ENCODE measurements around the gene NME3. TPM values are rescaled to one million over a fixed set of nuclear protein-coding genes. Genes with fewer than 3 reads are reported as not detected.

NME3 gene
- total and polyA plus RNA-seq, 8 donors, result 18.7 to 420 (median 118) TPM

DNA sequence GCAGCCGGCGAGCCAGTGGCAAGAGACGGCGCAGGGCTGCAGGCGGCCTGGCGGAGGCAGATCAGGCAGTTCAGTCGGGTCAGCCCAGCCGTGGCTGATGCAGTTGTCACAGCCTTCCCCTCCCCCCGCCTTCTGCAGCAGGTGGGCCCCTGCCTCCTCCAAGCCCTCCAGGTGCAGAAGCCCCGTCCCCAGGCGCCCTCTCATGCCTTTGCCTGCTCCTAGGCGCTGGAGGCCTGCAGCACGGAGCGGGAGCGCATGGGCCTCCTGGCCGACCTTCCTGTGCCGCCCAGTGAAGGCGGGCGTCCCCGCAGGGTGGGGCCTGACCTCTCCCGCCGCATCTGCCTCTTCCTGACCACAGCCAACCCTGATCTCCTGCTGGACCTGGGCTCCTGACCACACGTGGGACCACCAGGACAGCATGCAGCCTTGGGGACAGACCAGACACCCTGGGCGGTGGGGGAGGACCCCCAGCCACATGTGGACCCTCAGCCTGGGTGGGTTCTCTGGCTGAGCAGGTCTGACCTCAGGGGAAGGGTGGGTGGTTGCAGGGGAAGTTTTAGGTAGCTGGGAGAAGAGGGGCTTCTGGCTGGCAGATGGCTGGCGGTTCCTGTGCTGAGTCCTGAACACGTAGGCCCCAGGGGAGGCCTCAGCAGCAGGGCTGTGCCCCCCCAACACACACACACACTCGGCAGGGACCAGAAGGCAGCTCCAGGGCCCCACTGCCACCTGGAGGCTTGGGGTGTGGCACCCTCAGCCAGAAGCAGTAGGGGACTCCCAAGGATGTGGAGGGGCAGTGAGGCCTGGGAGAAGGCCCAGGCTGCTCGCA is 4.7 kb upstream of the NME3 start:
- Histone ChIP-seq H3K9me3 (no peaks in the 10 kb centered on the region), H3K4me1 (peaks cover 30 to 68% (median 59%) of the 10 kb centered on the region in 4 donors), H3K4me3 (no peak overlapping the region), H3K27me3 (no peaks in the 10 kb centered on the region), H3K27ac (no peak overlapping the region), H3K36me3 (peaks cover 36 to 64% (median 62%) of the 10 kb centered on the region in 4 donors)
- intact Hi-C loops (cut with DNase I; ENCODE audit: low total_unique reads), result no loop called here
- TF ChIP-seq POLR2A (IDR thresholded peaks at IDR 0.05) (no peak), POLR2AphosphoS5 (IDR thresholded peaks at IDR 0.05) (no peak), EP300 (IDR thresholded peaks at IDR 0.05) (no peak)
- TF ChIP-seq, protein P1, sequence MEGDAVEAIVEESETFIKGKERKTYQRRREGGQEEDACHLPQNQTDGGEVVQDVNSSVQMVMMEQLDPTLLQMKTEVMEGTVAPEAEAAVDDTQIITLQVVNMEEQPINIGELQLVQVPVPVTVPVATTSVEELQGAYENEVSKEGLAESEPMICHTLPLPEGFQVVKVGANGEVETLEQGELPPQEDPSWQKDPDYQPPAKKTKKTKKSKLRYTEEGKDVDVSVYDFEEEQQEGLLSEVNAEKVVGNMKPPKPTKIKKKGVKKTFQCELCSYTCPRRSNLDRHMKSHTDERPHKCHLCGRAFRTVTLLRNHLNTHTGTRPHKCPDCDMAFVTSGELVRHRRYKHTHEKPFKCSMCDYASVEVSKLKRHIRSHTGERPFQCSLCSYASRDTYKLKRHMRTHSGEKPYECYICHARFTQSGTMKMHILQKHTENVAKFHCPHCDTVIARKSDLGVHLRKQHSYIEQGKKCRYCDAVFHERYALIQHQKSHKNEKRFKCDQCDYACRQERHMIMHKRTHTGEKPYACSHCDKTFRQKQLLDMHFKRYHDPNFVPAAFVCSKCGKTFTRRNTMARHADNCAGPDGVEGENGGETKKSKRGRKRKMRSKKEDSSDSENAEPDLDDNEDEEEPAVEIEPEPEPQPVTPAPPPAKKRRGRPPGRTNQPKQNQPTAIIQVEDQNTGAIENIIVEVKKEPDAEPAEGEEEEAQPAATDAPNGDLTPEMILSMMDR (IDR thresholded peaks at IDR 0.05), result no peak
- no peak for DNase-seq
- 82 to 88% (median 85%) methylated on average over 4 to 28 of the region's 28 CpGs for WGBS, 5 donors

DNA sequence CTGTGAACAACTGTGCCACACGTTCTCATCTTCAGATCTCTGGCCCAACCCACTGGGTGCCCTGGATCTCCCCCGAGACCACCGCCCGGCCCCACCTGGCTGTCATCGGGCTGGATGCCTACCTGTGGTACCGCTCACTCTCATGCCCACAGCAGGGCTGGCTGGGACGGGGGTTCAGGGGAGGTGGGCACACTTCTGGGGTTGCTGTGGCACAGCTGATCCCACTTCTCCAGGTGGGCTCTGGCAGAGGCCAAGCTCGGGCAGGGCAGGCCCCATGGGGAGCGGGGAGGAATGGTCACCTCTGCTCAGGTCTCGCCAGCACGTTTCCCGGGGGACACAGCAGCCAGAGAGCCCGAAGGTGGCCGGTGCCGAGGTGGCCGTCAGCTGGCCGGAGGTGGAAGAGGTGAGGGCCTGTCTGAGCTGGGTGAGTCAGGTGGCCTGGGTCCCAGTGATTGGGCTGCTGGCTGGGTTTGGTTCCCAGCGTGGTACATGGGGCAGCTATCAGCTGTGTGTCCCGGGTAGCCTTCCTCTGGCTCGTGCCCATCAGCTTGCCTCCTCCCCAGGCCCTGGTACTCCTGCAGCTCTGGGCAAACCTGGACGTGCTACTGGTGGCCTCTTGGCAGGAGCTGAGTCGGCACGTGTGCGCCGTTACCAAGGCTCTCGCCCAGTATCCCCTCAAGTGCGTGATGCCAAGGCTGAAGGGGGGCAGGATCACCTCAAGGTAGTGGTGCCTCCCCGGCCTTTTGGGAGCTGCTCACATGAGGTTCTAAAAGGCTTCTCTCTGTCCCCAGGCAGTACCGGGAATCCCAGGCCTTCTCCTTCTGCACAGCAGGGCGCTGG is 3.9 kb upstream of the NME3 start:
- Histone ChIP-seq H3K36me3 (peaks cover 29 to 55% (median 54%) of the 10 kb centered on the region in 4 donors), H3K9me3 (no peaks in the 10 kb centered on the region), H3K27ac (no peak overlapping the region), H3K4me3 (no peak overlapping the region), H3K4me1 (peaks cover 34 to 69% (median 59%) of the 10 kb centered on the region in 4 donors), H3K27me3 (no peaks in the 10 kb centered on the region)
- 87 to 91% (median 91%) methylated on average over 14 to 30 of the region's 30 CpGs for WGBS, 5 donors
- no peak for TF ChIP-seq POLR2AphosphoS5 (IDR thresholded peaks at IDR 0.05)
- TF ChIP-seq POLR2A (IDR thresholded peaks at IDR 0.05), result no peak
- TF ChIP-seq EP300 (IDR thresholded peaks at IDR 0.05), result no peak
- TF ChIP-seq, protein P1 (IDR thresholded peaks at IDR 0.05), result no peak
- intact Hi-C loops (cut with DNase I; ENCODE audit: low total_unique reads), result no loop called here
- DNase-seq, result no peak

DNA sequence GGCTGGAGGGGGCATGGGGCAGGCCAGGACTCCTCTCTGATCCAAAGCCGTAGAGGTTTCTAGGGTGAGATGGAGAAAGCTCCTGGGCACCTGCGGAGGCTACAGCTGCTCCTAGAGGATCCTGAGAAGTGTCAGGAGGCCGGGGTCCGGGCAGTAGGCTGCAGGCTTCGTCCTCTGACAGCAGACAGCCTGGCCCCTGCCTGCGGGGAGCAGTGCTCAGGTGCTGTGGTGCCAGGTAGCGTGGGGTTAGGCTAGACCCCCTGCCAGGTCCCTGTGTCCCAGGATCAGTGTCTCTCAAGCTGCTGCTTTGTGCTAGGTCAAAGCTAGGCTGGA is 3.1 kb upstream of the NME3 start:
- TF ChIP-seq, protein P1 (IDR thresholded peaks at IDR 0.05), result no peak
- TF ChIP-seq POLR2A (IDR thresholded peaks at IDR 0.05) (no peak), POLR2AphosphoS5 (IDR thresholded peaks at IDR 0.05) (no peak), EP300 (IDR thresholded peaks at IDR 0.05) (no peak)
- intact Hi-C loops (cut with DNase I; ENCODE audit: low total_unique reads), result no loop called here
- no peaks in the 10 kb centered on the region for H3K9me3 ChIP-seq
- WGBS, 5 donors, result 63 to 92% (median 77%) methylated on average over 2 to 7 of the region's 7 CpGs
- peaks cover 23 to 53% (median 50%) of the 10 kb centered on the region in 4 donors for H3K36me3 ChIP-seq
- no peak for DNase-seq
- no peaks in the 10 kb centered on the region for H3K27me3 ChIP-seq
- H3K4me1 ChIP-seq, result peaks cover 35 to 68% (median 59%) of the 10 kb centered on the region in 4 donors
- peak overlapping the region in 3 of 4 donors; percentile 75 to 98 (median 96) for H3K4me3 ChIP-seq
- H3K27ac ChIP-seq, result peak overlapping the region in 4 of 5 donors; percentile 92 to 97 (median 94)

DNA sequence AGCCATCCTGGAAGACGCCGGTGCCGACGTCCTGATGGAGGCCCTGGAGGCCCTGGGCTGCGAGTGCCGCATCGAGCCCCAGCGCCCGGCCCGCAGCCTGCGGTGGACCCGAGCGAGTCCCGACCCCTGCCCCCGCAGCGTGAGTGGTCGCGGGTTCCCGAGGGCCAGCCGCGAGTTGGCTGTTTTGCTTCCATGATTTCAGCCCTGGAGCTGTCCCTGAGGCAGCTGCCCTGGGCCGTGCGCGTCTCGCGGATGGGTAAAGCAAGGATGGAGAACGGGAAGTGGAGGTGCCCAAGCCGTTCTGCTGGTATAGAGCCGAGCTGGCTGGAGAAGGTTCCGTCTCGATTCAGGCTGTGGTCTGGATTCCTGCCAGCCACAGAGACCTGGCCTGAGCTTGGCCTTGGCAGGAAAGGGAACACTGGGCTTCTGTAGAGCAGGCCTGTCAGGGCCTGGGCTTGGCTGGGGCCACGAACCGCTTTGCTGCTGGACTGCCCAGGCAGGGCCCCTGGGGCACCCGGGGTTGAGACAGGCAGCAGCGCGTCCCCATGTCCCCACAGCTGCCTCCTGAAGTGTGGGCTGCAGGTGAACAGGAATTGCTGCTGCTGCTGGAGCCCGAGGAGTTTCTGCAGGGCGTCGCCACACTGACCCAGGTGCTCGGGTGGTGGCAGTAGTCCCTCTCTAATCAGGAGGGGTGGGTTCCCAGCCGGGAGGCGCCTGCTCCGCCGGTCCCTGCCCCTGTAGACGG is 2.5 kb upstream of the NME3 start:
- H3K4me3 ChIP-seq, result peak overlapping the region; percentile 75 to 98 (median 94)
- TF ChIP-seq POLR2AphosphoS5 (IDR thresholded peaks at IDR 0.05) (peak in 1 of 3 donors; percentile 4), POLR2A (IDR thresholded peaks at IDR 0.05) (no peak)
- peaks cover 24 to 53% (median 50%) of the 10 kb centered on the region in 4 donors for H3K36me3 ChIP-seq
- peaks cover 35 to 64% (median 60%) of the 10 kb centered on the region in 4 donors for H3K4me1 ChIP-seq
- intact Hi-C loops (cut with DNase I; ENCODE audit: low total_unique reads), result no loop called here
- WGBS, 5 donors, result 4 to 9% (median 7%) methylated on average over 25 to 45 of the region's 45 CpGs
- no peaks in the 10 kb centered on the region for H3K9me3 ChIP-seq
- peak in 1 of 2 donors; percentile 70 for DNase-seq
- no peaks in the 10 kb centered on the region for H3K27me3 ChIP-seq
- peak overlapping the region; percentile 92 to 97 (median 95) for H3K27ac ChIP-seq
